HepG2 (cell line): ENCODE results near the gene RPEL1. TPM values are rescaled to one million over a fixed set of nuclear protein-coding genes. Genes with fewer than 3 reads are reported as not detected.

ENCODE experiments used
- ASH2L ChIP-seq: fragments of 300-600, 200-600 bp; sonication (generic); IDR thresholded peaks from 2 replicates; pipeline ENCODE4 v1.7.0; 2017; ENCODE audit warnings: low read depth, mild to moderate bottlenecking, moderate library complexity, mixed read lengths, low read length; ENCODE audit not compliant: insufficient read length
- ATF6 ChIP-seq: sonication (generic); formaldehyde crosslinking; conservative IDR thresholded peaks from 2 replicates; pipeline ENCODE4 v1.4.0; 2020; ENCODE audit warnings: missing genetic modification reagents
- DNMT3B ChIP-seq: conservative IDR thresholded peaks from 2 replicates; pipeline ENCODE4 v1.6.1; 2016; ENCODE audit warnings: missing biosample characterization, control low read depth
- HMG20B ChIP-seq: conservative IDR thresholded peaks from 2 replicates; pipeline ENCODE4 v1.6.1; 2016; ENCODE audit warnings: missing genetic modification reagents, missing compliant biosample characterization
- JARID2 ChIP-seq: sonication (generic); formaldehyde crosslinking; IDR thresholded peaks from 2 replicates; pipeline ENCODE4 v1.8.1; 2023; ENCODE audit warnings: missing genetic modification reagents, inconsistent platforms; ENCODE audit not compliant: insufficient replicate concordance
- KAT7 ChIP-seq: IDR thresholded peaks from 2 replicates; pipeline ENCODE4 v1.6.1; 2018; ENCODE audit warnings: borderline replicate concordance, missing compliant biosample characterization
- NCOA2 ChIP-seq: sonication (generic); formaldehyde crosslinking; IDR thresholded peaks from 2 replicates; pipeline ENCODE4 v1.8.0; 2022; ENCODE audit warnings: inconsistent platforms
- PRDM4 ChIP-seq: sonication (generic); formaldehyde crosslinking; IDR thresholded peaks from 2 replicates; pipeline ENCODE4 v1.9.0; 2021; ENCODE audit warnings: missing genetic modification reagents, borderline replicate concordance
- SIX4 ChIP-seq: sonication (generic); formaldehyde crosslinking; IDR thresholded peaks from 2 replicates; pipeline ENCODE4 v1.4.0; 2020; ENCODE audit warnings: missing genetic modification reagents
- SSRP1 ChIP-seq: IDR thresholded peaks from 2 replicates; pipeline ENCODE4 v1.6.1; 2016; ENCODE audit warnings: control low read depth
- THAP11 ChIP-seq: IDR thresholded peaks from 2 replicates; pipeline ENCODE4 v1.6.1; 2016; ENCODE audit warnings: missing biosample characterization, missing genetic modification reagents
- ZNF10 ChIP-seq: sonication (generic); formaldehyde crosslinking; IDR thresholded peaks from 2 replicates; pipeline ENCODE4 v1.4.0; 2020; ENCODE audit warnings: mild to moderate bottlenecking, low read depth, missing genetic modification reagents, borderline replicate concordance
- ZNF138 ChIP-seq: sonication (generic); formaldehyde crosslinking; IDR thresholded peaks from 2 replicates; pipeline ENCODE4 v1.5.0; 2020; ENCODE audit warnings: mild to moderate bottlenecking, low read depth, missing genetic modification reagents
- ZNF292 ChIP-seq: sonication (generic); formaldehyde crosslinking; IDR thresholded peaks from 2 replicates; pipeline ENCODE4 v1.8.1; 2022; ENCODE audit warnings: mild to moderate bottlenecking, low read depth, missing genetic modification reagents, borderline replicate concordance
- ZNF432 ChIP-seq: sonication (generic); formaldehyde crosslinking; IDR thresholded peaks from 2 replicates; pipeline ENCODE4 v1.5.0; 2020; ENCODE audit warnings: missing genetic modification reagents, mild to moderate bottlenecking, borderline replicate concordance
- ZNF543 ChIP-seq: sonication (generic); formaldehyde crosslinking; IDR thresholded peaks from 2 replicates; pipeline ENCODE4 v1.4.0; 2020; ENCODE audit warnings: mild to moderate bottlenecking, missing genetic modification reagents
- ZNF564 ChIP-seq: sonication (generic); formaldehyde crosslinking; IDR thresholded peaks from 2 replicates; pipeline ENCODE4 v1.8.1; 2023; ENCODE audit warnings: mild to moderate bottlenecking, missing genetic modification reagents
- ZNF644 ChIP-seq: IDR thresholded peaks from 2 replicates; pipeline ENCODE4 v1.6.1; 2016; ENCODE audit warnings: low read depth
- ZNF7 ChIP-seq: IDR thresholded peaks from 2 replicates; pipeline ENCODE4 v1.6.1; 2016; ENCODE audit warnings: missing biosample characterization, missing genetic modification reagents
- ZSCAN5A ChIP-seq: sonication (generic); formaldehyde crosslinking; IDR thresholded peaks from 2 replicates; pipeline ENCODE4 v1.8.0; 2022; ENCODE audit warnings: mild to moderate bottlenecking, missing genetic modification reagents, borderline replicate concordance
- polyA plus RNA-seq, 8 experiments: library from polyadenylated mRNA; depleted of rRNA in 3 of 8; stranded (reverse) in 7 of 8; unstranded in 1 of 8; fragments of >200 nt; fragmentation: Illumina TruSeq in 4 of 8; extraction: Trizol in 4 of 8; gene quantifications; 2 replicates each; pipeline versions ENCODE4 v1.2.1 to v1.2.3, GENCODE V29; 2011 to 2016; ENCODE audit warnings: low read depth in 4 of 8, missing spikeins in 1 of 8, mixed read lengths in 1 of 8; ENCODE audit not compliant: insufficient read depth in 1 of 8
- total RNA-seq, 5 experiments: library from RNA; depleted of rRNA; stranded (reverse); fragments of >200 nt; fragmentation: Illumina TruSeq; extraction: Trizol; gene quantifications; 2 replicates each; pipeline ENCODE4 v1.2.3, GENCODE V29; 2016; ENCODE audit warnings: low read depth in 1 of 5

The RPEL1 gene
- total and polyA plus RNA-seq, 2 of the 13 experiments (the other 11 are each of a cell fraction or from before 2014, with no cell fraction given) = 0.04 to 0.07 TPM

GRCh38 chr10:103265717-103266329, 20.1 kb downstream of the RPEL1 start (continued):
- 0 out of 2 replicates have a peak, but pooled peaks have one; percentile 93 for TF ChIP-seq ATF6 (CRISPR knock-in tag)
- TF ChIP-seq THAP11 = peak; percentile 59
- no peak for TF ChIP-seq ZNF138 (CRISPR knock-in tag)
- TF ChIP-seq ZSCAN5A (CRISPR knock-in tag) = no peak
- TF ChIP-seq HMG20B (CRISPR knock-in tag) = 0 out of 2 replicates have a peak, but pooled peaks have one; percentile 50
- no peak for TF ChIP-seq ZNF543 (CRISPR knock-in tag)
- TF ChIP-seq PRDM4 (CRISPR knock-in tag) = peak; percentile 67; the same call in 1 of the 2 replicates
- TF ChIP-seq SSRP1 (CRISPR knock-in tag) = no peak
- TF ChIP-seq DNMT3B (CRISPR knock-in tag) = peak; percentile 82; the same call in 1 of the 2 replicates
- no peak for TF ChIP-seq ZNF564
- no peak for TF ChIP-seq ASH2L
- TF ChIP-seq ZNF644 (CRISPR knock-in tag) = 0 out of 2 replicates have a peak, but pooled peaks have one; percentile 45
- TF ChIP-seq SIX4 (CRISPR knock-in tag) = peak; percentile 53; the same call in 1 of the 2 replicates
- TF ChIP-seq KAT7 (CRISPR knock-in tag) = no peak
- peak; percentile 63; the same call in 1 of the 2 replicates for TF ChIP-seq ZNF7 (CRISPR knock-in tag)
- peak; percentile 63; the same call in 1 of the 2 replicates for TF ChIP-seq NCOA2 (CRISPR knock-in tag)
- TF ChIP-seq ZNF432 = no peak
- no peak for TF ChIP-seq ZNF10 (CRISPR knock-in tag)
- no peak for TF ChIP-seq JARID2 (CRISPR knock-in tag)
- no peak for TF ChIP-seq ZNF292 (CRISPR knock-in tag)
